HepG2 (cell line): ENCODE measurements around the gene ANLN. TPM values are rescaled to one million over a fixed set of nuclear protein-coding genes. Genes with fewer than 3 reads are reported as not detected.

Source experiments
- BRF2 ChIP-seq: sonication (generic); formaldehyde crosslinking; IDR thresholded peaks from 2 replicates; pipeline ENCODE4 v1.8.1; 2022; ENCODE audit warnings: mild to moderate bottlenecking, missing genetic modification reagents
- CEBPZ ChIP-seq: IDR thresholded peaks from 2 replicates; pipeline ENCODE4 v1.6.1; 2012; ENCODE audit warnings: low read length, improper control_type of control experiment
- EEA1 ChIP-seq: sonication (generic); formaldehyde crosslinking; IDR thresholded peaks from 2 replicates; pipeline ENCODE4 v1.5.1; 2020; ENCODE audit warnings: mild to moderate bottlenecking, missing genetic modification reagents, borderline replicate concordance
- KLF11 ChIP-seq: IDR thresholded peaks from 2 replicates; pipeline ENCODE4 v1.6.1; 2016; ENCODE audit warnings: missing compliant biosample characterization
- MTA1 ChIP-seq: sonication (generic); formaldehyde crosslinking; IDR thresholded peaks from 2 replicates; pipeline ENCODE4 v1.4.0; 2020; ENCODE audit warnings: missing genetic modification reagents, mild to moderate bottlenecking, borderline replicate concordance
- RCOR2 ChIP-seq: IDR thresholded peaks from 2 replicates; pipeline ENCODE4 v1.6.1; 2016; ENCODE audit warnings: missing biosample characterization, missing genetic modification reagents
- RXRA ChIP-seq: sonication (generic); formaldehyde crosslinking; IDR thresholded peaks from 2 replicates; pipeline ENCODE4 v1.5.1; 2020; ENCODE audit warnings: missing genetic modification reagents
- SAFB2 ChIP-seq: sonication (generic); formaldehyde crosslinking; IDR thresholded peaks from 2 replicates; pipeline ENCODE4 v1.5.1; 2020; ENCODE audit warnings: missing genetic modification reagents, low read depth, mild to moderate bottlenecking, borderline replicate concordance
- SRF ChIP-seq: IDR thresholded peaks from 2 replicates; pipeline ENCODE4 v1.6.1; 2011; ENCODE audit warnings: mild to moderate bottlenecking, low read depth, low read length, moderate library complexity
- SUZ12 ChIP-seq: fragments of 150-350 bp; IDR thresholded peaks from 2 replicates; pipeline ENCODE4 v1.6.1; 2014; ENCODE audit warnings: low read depth, low read length
- ZBTB39 ChIP-seq: sonication (generic); formaldehyde crosslinking; IDR thresholded peaks from 2 replicates; pipeline ENCODE4 v1.5.0; 2020; ENCODE audit warnings: missing genetic modification reagents
- ZFP90 ChIP-seq: sonication (generic); formaldehyde crosslinking; IDR thresholded peaks from 2 replicates; pipeline ENCODE4 v1.8.0; 2022; ENCODE audit warnings: missing genetic modification reagents, mild to moderate bottlenecking, inconsistent platforms, borderline replicate concordance
- ZNF138 ChIP-seq: sonication (generic); formaldehyde crosslinking; IDR thresholded peaks from 2 replicates; pipeline ENCODE4 v1.5.0; 2020; ENCODE audit warnings: mild to moderate bottlenecking, low read depth, missing genetic modification reagents
- ZNF225 ChIP-seq: sonication (generic); formaldehyde crosslinking; IDR thresholded peaks from 2 replicates; pipeline ENCODE4 v1.4.0; 2020; ENCODE audit warnings: mild to moderate bottlenecking, missing genetic modification reagents
- ZNF614 ChIP-seq: IDR thresholded peaks from 2 replicates; pipeline ENCODE4 v1.6.1; 2018; ENCODE audit warnings: missing biosample characterization, missing genetic modification reagents, inconsistent platforms, borderline replicate concordance
- ZNF672 ChIP-seq: sonication (generic); formaldehyde crosslinking; IDR thresholded peaks from 2 replicates; pipeline ENCODE4 v1.8.1; 2022; ENCODE audit warnings: missing genetic modification reagents
- ZNF782 ChIP-seq: sonication (generic); formaldehyde crosslinking; IDR thresholded peaks from 2 replicates; pipeline ENCODE4 v1.4.0; 2020; ENCODE audit warnings: missing genetic modification reagents, mild to moderate bottlenecking, borderline replicate concordance
- ZNF790 ChIP-seq: sonication (generic); formaldehyde crosslinking; IDR thresholded peaks from 2 replicates; pipeline ENCODE4 v1.8.0; 2022; ENCODE audit warnings: missing genetic modification reagents, mild to moderate bottlenecking, borderline replicate concordance
- polyA plus RNA-seq, 8 experiments: library from polyadenylated mRNA; depleted of rRNA in 3 of 8; stranded (reverse) in 7 of 8; unstranded in 1 of 8; fragments of >200 nt; fragmentation: Illumina TruSeq in 4 of 8; extraction: Trizol in 4 of 8; gene quantifications; 2 replicates each; pipeline versions ENCODE4 v1.2.1 to v1.2.3, GENCODE V29; 2011 to 2016; ENCODE audit warnings: low read depth in 4 of 8, missing spikeins in 1 of 8, mixed read lengths in 1 of 8; ENCODE audit not compliant: insufficient read depth in 1 of 8
- total RNA-seq, 5 experiments: library from RNA; depleted of rRNA; stranded (reverse); fragments of >200 nt; fragmentation: Illumina TruSeq; extraction: Trizol; gene quantifications; 2 replicates each; pipeline ENCODE4 v1.2.3, GENCODE V29; 2016; ENCODE audit warnings: low read depth in 1 of 5
- TF ChIP-seq, protein P1 (sequence below): IDR thresholded peaks from 2 replicates; pipeline ENCODE4 v1.6.1; 2016
- TF ChIP-seq, protein P2 (sequence below): sonication (generic); formaldehyde crosslinking; IDR thresholded peaks from 2 replicates; pipeline ENCODE4 v1.4.0; 2020; ENCODE audit warnings: mild to moderate bottlenecking, missing genetic modification reagents

The ANLN gene
- total and polyA plus RNA-seq, 2 of the 13 experiments (the other 11 are each of a cell fraction or from before 2014, with no cell fraction given): 20.0 to 72.0 TPM

GRCh38 chr7:36389371-36390198 lies at the start of gene ANLN (continued):
- TF ChIP-seq, protein P1, sequence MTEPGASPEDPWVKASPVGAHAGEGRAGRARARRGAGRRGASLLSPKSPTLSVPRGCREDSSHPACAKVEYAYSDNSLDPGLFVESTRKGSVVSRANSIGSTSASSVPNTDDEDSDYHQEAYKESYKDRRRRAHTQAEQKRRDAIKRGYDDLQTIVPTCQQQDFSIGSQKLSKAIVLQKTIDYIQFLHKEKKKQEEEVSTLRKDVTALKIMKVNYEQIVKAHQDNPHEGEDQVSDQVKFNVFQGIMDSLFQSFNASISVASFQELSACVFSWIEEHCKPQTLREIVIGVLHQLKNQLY (CRISPR knock-in tag): 0 out of 2 replicates have a peak, but pooled peaks have one; percentile 7
- TF ChIP-seq, protein P2, sequence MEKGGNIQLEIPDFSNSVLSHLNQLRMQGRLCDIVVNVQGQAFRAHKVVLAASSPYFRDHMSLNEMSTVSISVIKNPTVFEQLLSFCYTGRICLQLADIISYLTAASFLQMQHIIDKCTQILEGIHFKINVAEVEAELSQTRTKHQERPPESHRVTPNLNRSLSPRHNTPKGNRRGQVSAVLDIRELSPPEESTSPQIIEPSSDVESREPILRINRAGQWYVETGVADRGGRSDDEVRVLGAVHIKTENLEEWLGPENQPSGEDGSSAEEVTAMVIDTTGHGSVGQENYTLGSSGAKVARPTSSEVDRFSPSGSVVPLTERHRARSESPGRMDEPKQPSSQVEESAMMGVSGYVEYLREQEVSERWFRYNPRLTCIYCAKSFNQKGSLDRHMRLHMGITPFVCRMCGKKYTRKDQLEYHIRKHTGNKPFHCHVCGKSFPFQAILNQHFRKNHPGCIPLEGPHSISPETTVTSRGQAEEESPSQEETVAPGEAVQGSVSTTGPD (CRISPR knock-in tag): no peak
- TF ChIP-seq ZNF225 (CRISPR knock-in tag) (no peak), CEBPZ (no peak), ZNF672 (CRISPR knock-in tag) (no peak), SAFB2 (CRISPR knock-in tag) (no peak), SUZ12 (no peak), MTA1 (CRISPR knock-in tag) (peak; percentile 46; the same call in 1 of the 2 replicates), ZFP90 (CRISPR knock-in tag) (no peak), ZNF138 (CRISPR knock-in tag) (peak; percentile 25; the same call in 1 of the 2 replicates), RXRA (CRISPR knock-in tag) (no peak; the same call in 1 of the 2 replicates), RCOR2 (CRISPR knock-in tag) (peak; percentile 91), ZNF782 (CRISPR knock-in tag) (no peak), EEA1 (CRISPR knock-in tag) (no peak), ZNF790 (CRISPR knock-in tag) (no peak), ZBTB39 (CRISPR knock-in tag) (no peak), SRF (0 out of 2 replicates have a peak, but pooled peaks have one; percentile 35), KLF11 (CRISPR knock-in tag) (no peak), BRF2 (CRISPR knock-in tag) (no peak; the same call in 1 of the 2 replicates), ZNF614 (CRISPR knock-in tag) (no peak)
